Stimulated activated CD4-positive, alpha-beta T cell treated with anti-CD3 and anti-CD28 coated beads, Interleukin-15, amount 100 ng/mL, for 24 hours (primary cell): ENCODE results near the gene CRB1.
"Not testable (repeated sequence)": the region's sequence is repeated elsewhere in the genome, so short reads cannot be mapped to it uniquely, and the experiment has no call there.

Source experiments
- DNase-seq: peaks from one replicate; pipeline ENCODE4 v3.0.0-alpha.2; 2020

The CRB1 gene

GRCh38 chr1:197404774-197405173 lies 136.7 kb downstream of the CRB1 start:
- DNase-seq: not testable (repeated sequence)

- DNase-seq: not testable (repeated sequence)
Observed at GRCh38 chr1:197405614-197406013, 137.6 kb downstream of the CRB1 start.

GRCh38 chr1:197413564-197413963 lies 145.5 kb downstream of the CRB1 start:
- DNase-seq: no peak

GRCh38 chr1:197415221-197415620 lies 147.2 kb downstream of the CRB1 start:
- DNase-seq: no peak

- DNase-seq: no peak
Observed at GRCh38 chr1:197418693-197419092, 150.6 kb downstream of the CRB1 start.

GRCh38 chr1:197422993-197423392 lies 154.9 kb downstream of the CRB1 start:
- no peak for DNase-seq

- DNase-seq: no peak
Observed at GRCh38 chr1:197424380-197424779, 156.3 kb downstream of the CRB1 start.

- no peak for DNase-seq
Observed at GRCh38 chr1:197429372-197429771, 161.3 kb downstream of the CRB1 start.

- no peak for DNase-seq
Observed at GRCh38 chr1:197435224-197435623, 167.2 kb downstream of the CRB1 start.

GRCh38 chr1:197437601-197438000 lies 169.5 kb downstream of the CRB1 start:
- DNase-seq: no peak

GRCh38 chr1:197438010-197438790 lies 170.1 kb downstream of the CRB1 start:
- no peak for DNase-seq

- no peak for DNase-seq
Observed at GRCh38 chr1:197439708-197440280, 171.7 kb downstream of the CRB1 start.

GRCh38 chr1:197440715-197441114 lies 172.7 kb downstream of the CRB1 start:
- no peak for DNase-seq

- no peak for DNase-seq
Observed at GRCh38 chr1:197441999-197442414, 174.0 kb downstream of the CRB1 start.

- no peak for DNase-seq
Observed at GRCh38 chr1:197444755-197445154, 176.7 kb downstream of the CRB1 start.

GRCh38 chr1:197448121-197448779 lies 180.2 kb downstream of the CRB1 start:
- DNase-seq: no peak

- DNase-seq: no peak
Observed at GRCh38 chr1:197451381-197451780, 183.3 kb downstream of the CRB1 start.

GRCh38 chr1:197453376-197454058 lies 185.5 kb downstream of the CRB1 start:
- DNase-seq: no peak

GRCh38 chr1:197462539-197462938 lies 194.5 kb downstream of the CRB1 start:
- DNase-seq: no peak

GRCh38 chr1:197463142-197463541 lies 195.1 kb downstream of the CRB1 start:
- DNase-seq: no peak

GRCh38 chr1:197464044-197464443 lies 196.0 kb downstream of the CRB1 start:
- DNase-seq: no peak

- DNase-seq: no peak
Observed at GRCh38 chr1:197465528-197466327, 197.7 kb downstream of the CRB1 start.

GRCh38 chr1:197466813-197467212 lies 198.8 kb downstream of the CRB1 start:
- no peak for DNase-seq
